PC-9 (cell line): ENCODE data around the gene POLA1. TPM values are rescaled to one million over a fixed set of nuclear protein-coding genes. Genes with fewer than 3 reads are reported as not detected.

ENCODE experiments used
- BruUV-seq: library from RNA; stranded (reverse); fragments of 400-500 nt; replicated peaks from 2 replicates; lab custom pipeline; 2021; lab: Mats Ljungman, UMichigan
- CTCF ChIA-PET: fragments of 300-600 bp; sonication (Branson Sonifier 250); formaldehyde crosslinking; loops from one replicate; lab custom pipeline; 2022; ENCODE audit warnings: antibody characterized with exemption; lab: Charles Lee
- POLR2A ChIA-PET: fragments of 300-600 bp; sonication (Branson Sonifier 250); formaldehyde crosslinking; loops from one replicate; lab custom pipeline; 2022; ENCODE audit warnings: antibody characterized with exemption; ENCODE audit not compliant: unreplicated experiment; lab: Charles Lee
- DNase-seq, 2 experiments: peaks; one replicate each; pipeline versions ENCODE4 v3.0.0 to v3.0.0-alpha.2; 2015 to 2022; ENCODE audit warnings: mixed read lengths in 1 of 2
- H2AFZ ChIP-seq: fragments of 200-600 bp; sonication (generic); 2 replicates; pipeline ENCODE4 v1.8.1; 2017; ENCODE audit warnings: antibody characterized with exemption
- H3F3A ChIP-seq: fragments of 200-600 bp; sonication (generic); 2 replicates; pipeline ENCODE4 v1.8.1; 2017; ENCODE audit warnings: antibody characterized with exemption, mild to moderate bottlenecking, low read depth; ENCODE audit not compliant: insufficient read depth
- H3K27ac ChIP-seq: fragments of 200-600 bp; sonication (generic); 2 replicates; pipeline ENCODE4 v1.6.1; 2016; ENCODE audit warnings: mixed run types
- H3K27me3 ChIP-seq: fragments of 200-600 bp; sonication (generic); 2 replicates; pipeline ENCODE4 v1.6.1; 2016; ENCODE audit warnings: low read depth, mixed run types; ENCODE audit not compliant: insufficient read depth
- H3K36me3 ChIP-seq: fragments of 200-600 bp; sonication (generic); 2 replicates; pipeline ENCODE4 v1.6.1; 2016; ENCODE audit warnings: low read depth, mixed run types
- H3K4me1 ChIP-seq: fragments of 200-600 bp; sonication (generic); replicated peaks from 2 replicates; pipeline ENCODE4 v1.6.1; 2016; ENCODE audit warnings: mixed run types; ENCODE audit not compliant: insufficient read depth
- H3K4me2 ChIP-seq: fragments of 200-600 bp; sonication (generic); 2 replicates; pipeline ENCODE4 v1.6.1; 2017; ENCODE audit warnings: mixed run types
- H3K4me3 ChIP-seq: fragments of 200-600 bp; sonication (generic); 2 replicates; pipeline ENCODE4 v1.6.1; 2016; ENCODE audit warnings: mixed run types
- H3K79me2 ChIP-seq: fragments of 200-600 bp; sonication (generic); 2 replicates; pipeline ENCODE4 v1.6.1; 2017; ENCODE audit warnings: low read depth, mixed run types
- H3K9me2 ChIP-seq: fragments of 200-600 bp; sonication (generic); 2 replicates; pipeline ENCODE4 v1.8.1; 2017; ENCODE audit warnings: mild to moderate bottlenecking; ENCODE audit not compliant: insufficient read depth
- H3K9me3 ChIP-seq: fragments of 200-600 bp; sonication (generic); 2 replicates; pipeline ENCODE4 v1.8.1; 2016; ENCODE audit warnings: low read depth; ENCODE audit not compliant: insufficient read depth
- H4K20me1 ChIP-seq: fragments of 200-600 bp; sonication (generic); 2 replicates; pipeline ENCODE4 v1.8.1; 2017; ENCODE audit not compliant: insufficient read depth
- CTCF ChIP-seq: fragments of 200-600 bp; sonication (generic); conservative IDR thresholded peaks from 2 replicates; pipeline ENCODE4 v1.6.1; 2017; ENCODE audit warnings: mixed run types, antibody characterized with exemption, mild to moderate bottlenecking, moderate library complexity
- EZH2 ChIP-seq: fragments of 200-600 bp; sonication (generic); IDR thresholded peaks from 2 replicates; pipeline ENCODE4 v1.8.0; 2017; ENCODE audit warnings: antibody characterized with exemption, low read depth
- intact Hi-C: fragments of 100-400 bp; cut with micrococcal nuclease; formaldehyde crosslinking; loops from one replicate; pipeline ENCODE4 v1.10.0; 2022; ENCODE audit not compliant: unreplicated experiment
- total RNA-seq: library from RNA; stranded (reverse); gene quantifications from 2 replicates; pipeline ENCODE4 v1.2.3, GENCODE V29; 2021

POLA1 gene
- total RNA-seq, 1 experiment from 2014 or later, result 24.6 TPM

- no peak overlapping the region for H3K4me3 ChIP-seq
- intact Hi-C loops, result no loop called here
- CTCF ChIA-PET, result no interaction called here
Observed at GRCh38 chrX:25022499-25023325, 329.0 kb downstream of the POLA1 start.

DNA sequence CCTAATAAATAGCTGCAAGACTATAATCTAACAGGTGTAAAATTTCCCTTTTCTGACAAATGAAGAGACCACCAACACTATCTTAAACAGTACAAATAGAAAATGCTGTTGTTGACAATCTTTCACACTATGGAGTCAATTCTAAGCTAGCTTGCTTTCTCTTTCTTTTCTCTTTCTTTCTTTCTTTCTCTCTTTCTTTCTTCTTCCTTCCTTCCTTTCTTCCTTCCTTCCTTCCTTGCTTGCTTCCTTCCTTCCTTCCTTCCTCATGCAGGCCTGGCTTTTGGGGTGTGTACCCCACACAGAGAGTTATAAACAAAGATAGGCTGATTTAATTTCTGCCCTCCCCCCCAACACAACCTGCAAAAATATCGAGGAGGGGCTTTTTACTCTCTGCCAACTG is 330.2 kb downstream of the POLA1 start:
- H4K20me1 ChIP-seq, result no peaks in the 10 kb centered on the region
- no peaks in the 10 kb centered on the region for H3K79me2 ChIP-seq
- ChIA-PET POLR2A (no interaction called here), CTCF (no interaction called here)
- TF ChIP-seq EZH2, result no peak
- TF ChIP-seq CTCF, result no peak
- no peaks in the 10 kb centered on the region for H3K36me3 ChIP-seq
- no peaks in the 10 kb centered on the region for H3F3A ChIP-seq
- no peak overlapping the region for H3K27ac ChIP-seq
- BruUV-seq, result no TSS peak
- H3K4me2 ChIP-seq, result no peak overlapping the region
- no peak overlapping the region for H2AFZ ChIP-seq
- H3K9me3 ChIP-seq, result no peaks in the 10 kb centered on the region
- DNase-seq, result no peak
- peaks cover 5% of the 10 kb centered on the region; the same call in 1 of the 2 replicates for H3K4me1 ChIP-seq
- no peaks in the 10 kb centered on the region for H3K9me2 ChIP-seq
- H3K4me3 ChIP-seq, result no peak overlapping the region
- H3K27me3 ChIP-seq, result peaks cover 13% of the 10 kb centered on the region; the same call in 1 of the 2 replicates
- intact Hi-C loops, result no loop called here

More at GRCh38 chrX:25022499-25023325, 329.0 kb downstream of the POLA1 start:
- Histone ChIP-seq H3K27ac (no peak overlapping the region), H3K79me2 (no peaks in the 10 kb centered on the region), H3K4me1 (no peaks in the 10 kb centered on the region), H3K27me3 (peaks cover 13% of the 10 kb centered on the region; the same call in 1 of the 2 replicates), H3F3A (no peaks in the 10 kb centered on the region), H4K20me1 (no peaks in the 10 kb centered on the region), H3K9me3 (no peaks in the 10 kb centered on the region), H3K36me3 (no peaks in the 10 kb centered on the region), H3K9me2 (no peaks in the 10 kb centered on the region), H2AFZ (no peak overlapping the region), H3K4me2 (no peak overlapping the region)
- no peak for DNase-seq
- TF ChIP-seq CTCF, result no peak
- no peak for TF ChIP-seq EZH2
- BruUV-seq, result no TSS peak
- POLR2A ChIA-PET, result no interaction called here

DNA sequence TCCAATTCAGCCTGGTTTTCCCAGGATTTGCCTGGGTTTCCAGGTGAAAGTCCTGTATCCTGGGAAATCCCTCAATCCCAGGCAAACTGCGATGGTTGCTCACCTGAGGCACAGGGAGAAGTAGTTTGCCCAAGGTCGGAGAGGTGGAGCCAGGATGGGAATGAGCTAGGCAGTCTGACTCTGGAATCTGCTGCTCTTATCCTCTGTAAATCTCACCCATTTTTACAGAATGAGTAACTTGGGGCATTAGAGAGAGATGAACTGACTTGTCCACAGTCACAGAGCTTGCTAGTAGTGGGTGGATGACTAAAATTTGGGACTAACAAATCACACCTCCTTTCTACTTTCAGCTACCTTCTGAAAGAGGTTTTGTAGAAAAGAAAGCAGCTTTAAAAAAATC is 331.9 kb downstream of the POLA1 start:
- no peak overlapping the region for H3K27ac ChIP-seq
- peaks cover 13% of the 10 kb centered on the region; the same call in 1 of the 2 replicates for H3K27me3 ChIP-seq
- H3K36me3 ChIP-seq, result no peaks in the 10 kb centered on the region
- H3K79me2 ChIP-seq, result no peaks in the 10 kb centered on the region
- TF ChIP-seq EZH2 (no peak), CTCF (no peak)
- no peaks in the 10 kb centered on the region for H3K9me2 ChIP-seq
- H3K9me3 ChIP-seq, result no peaks in the 10 kb centered on the region
- POLR2A ChIA-PET, result no interaction called here
- DNase-seq, result no peak
- H2AFZ ChIP-seq, result no peak overlapping the region
- H3K4me2 ChIP-seq, result no peak overlapping the region
- peaks cover 8% of the 10 kb centered on the region; the same call in 1 of the 2 replicates for H3K4me1 ChIP-seq
- H3F3A ChIP-seq, result no peaks in the 10 kb centered on the region
- intact Hi-C loops, result no loop called here
- no TSS peak for BruUV-seq
- no peaks in the 10 kb centered on the region for H4K20me1 ChIP-seq
- CTCF ChIA-PET, result no interaction called here
- no peak overlapping the region for H3K4me3 ChIP-seq
